ENCODE measurements around the gene MMP2.

The MMP2 gene

GRCh38 chr16:55469821-55470532 lies 9.0 kb upstream of the MMP2 start:
- DNase-seq: no peak

DNA sequence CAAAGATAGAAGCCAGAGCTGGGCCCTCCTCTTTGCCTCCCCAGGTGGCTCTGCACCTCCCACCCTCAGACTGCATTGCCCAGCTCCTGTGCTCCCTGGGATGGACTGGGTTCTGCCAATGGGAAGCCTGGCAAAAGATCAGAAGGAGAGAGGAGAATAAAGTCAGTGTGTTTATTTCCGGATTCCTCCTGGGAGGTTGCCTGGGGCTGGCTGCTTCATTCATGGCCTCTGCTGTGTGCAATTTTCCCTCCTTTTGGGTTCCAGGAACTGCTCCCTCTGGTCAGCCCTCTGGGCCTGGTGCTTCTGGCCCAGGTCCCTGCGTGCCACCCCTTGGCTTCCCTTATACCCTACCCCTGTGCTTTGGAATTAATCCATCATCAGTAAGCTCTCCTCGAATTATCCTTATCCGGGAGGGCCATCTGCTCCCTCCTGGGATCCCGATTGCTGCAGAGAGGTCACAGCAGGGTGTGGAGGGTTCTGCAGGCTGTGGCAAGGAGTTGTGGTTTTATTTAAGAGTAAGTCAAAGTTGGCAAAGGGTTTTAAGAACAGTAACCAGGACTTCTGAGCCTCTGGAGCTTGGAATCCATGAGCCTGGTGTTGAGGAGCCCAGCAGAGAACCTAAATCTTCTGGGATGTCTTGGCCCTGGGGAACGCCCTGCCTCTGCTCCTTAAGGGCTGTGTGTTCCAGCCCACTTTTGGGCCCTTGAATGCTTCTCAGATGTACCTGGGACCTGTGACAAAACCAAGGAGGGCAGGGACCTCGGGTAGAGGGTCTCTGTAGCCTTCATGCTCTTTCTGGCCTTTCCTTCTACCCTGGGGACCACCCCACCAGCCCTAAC lies 8.2 kb upstream of the MMP2 start:
- no peak for DNase-seq

- DNase-seq: peak; percentile 37
These were observed 7.4 kb upstream of the MMP2 start for GRCh38 chr16:55471448-55472097.

GRCh38 chr16:55473587-55473986 lies 5.4 kb upstream of the MMP2 start:
- DNase-seq: no peak

DNA sequence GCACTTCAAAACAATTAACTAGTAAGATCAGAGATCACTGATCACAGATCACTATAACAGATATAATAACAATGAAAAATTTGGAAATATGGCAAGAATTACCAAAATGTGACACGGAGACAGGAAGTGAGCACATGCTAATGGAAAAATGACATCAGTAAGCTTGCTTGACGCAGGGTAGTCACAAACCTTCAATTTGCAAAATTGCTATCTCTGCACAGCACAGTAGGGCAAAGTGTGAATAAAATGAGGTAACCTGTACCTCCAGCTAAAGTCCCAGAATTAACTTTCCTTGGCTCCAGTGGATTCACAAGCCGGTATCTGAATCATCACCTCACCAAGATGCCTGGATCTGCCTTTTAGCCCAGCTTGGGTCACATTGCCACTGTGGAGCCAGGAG lies 4.2 kb upstream of the MMP2 start:
- DNase-seq: no peak

DNA sequence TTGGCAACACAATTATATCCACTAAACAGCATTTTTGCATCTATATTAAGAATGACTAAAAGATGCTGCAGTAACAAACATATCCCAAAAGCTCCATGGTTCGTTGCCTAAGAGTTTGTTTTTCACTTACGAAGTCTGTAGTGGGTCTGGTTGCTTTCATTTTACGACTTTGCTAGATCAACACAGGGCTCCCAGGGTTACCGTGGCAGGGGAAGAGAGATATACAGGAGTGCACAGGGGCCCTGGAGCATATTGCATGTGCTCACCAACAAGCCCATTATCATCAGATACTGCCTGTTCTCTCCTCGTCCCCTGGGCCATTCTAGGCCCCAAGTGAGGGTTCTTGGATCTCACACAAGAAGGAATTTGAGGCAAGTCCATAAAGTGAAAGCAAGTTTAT lies 3.1 kb upstream of the MMP2 start:
- no peak for DNase-seq

DNA sequence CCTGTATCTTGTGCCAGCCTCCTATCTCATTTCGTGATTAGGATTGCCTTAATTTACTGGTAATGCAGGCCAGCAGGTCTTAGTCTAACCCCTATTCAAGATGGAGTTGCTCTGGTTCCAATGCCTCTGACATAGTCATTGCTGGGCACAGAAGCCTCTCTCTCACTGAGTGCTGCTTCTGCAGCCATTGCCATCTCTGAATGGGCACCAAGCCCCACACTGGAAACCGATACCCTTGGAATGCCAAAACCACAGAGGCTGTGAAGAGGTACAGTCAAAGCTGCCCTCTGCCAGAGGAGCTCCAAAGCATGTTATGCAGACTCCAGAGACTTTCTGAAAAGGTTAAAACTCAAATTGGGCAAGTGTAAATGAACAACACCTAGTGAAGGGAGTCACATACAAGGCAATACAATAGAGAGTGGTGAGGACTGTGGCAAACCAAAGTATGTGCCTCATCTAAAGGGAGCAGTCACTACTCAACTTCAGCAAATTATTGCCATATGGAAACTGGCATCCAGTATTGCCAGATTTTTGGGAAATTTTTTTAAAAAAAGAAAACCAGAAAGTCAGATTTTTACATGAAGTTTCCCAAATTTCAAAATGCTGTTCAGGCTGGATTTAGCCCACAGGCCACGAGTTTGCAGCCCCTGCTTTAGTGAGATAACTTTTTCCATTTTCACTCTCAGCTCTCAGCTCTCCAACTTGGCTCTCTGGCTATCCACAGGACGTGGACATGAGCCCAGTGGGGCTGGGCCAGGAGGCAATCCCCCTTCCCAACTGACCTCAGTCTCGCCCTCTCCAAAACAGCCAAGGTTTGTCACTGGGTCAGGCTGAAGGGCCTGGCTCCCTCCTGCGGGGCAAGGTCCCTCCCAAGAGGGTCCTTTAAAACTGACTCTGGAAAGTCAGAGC lies 2.1 kb upstream of the MMP2 start:
- DNase-seq: no peak

GRCh38 chr16:55477736-55478135 lies 1.3 kb upstream of the MMP2 start:
- DNase-seq: no peak

DNA sequence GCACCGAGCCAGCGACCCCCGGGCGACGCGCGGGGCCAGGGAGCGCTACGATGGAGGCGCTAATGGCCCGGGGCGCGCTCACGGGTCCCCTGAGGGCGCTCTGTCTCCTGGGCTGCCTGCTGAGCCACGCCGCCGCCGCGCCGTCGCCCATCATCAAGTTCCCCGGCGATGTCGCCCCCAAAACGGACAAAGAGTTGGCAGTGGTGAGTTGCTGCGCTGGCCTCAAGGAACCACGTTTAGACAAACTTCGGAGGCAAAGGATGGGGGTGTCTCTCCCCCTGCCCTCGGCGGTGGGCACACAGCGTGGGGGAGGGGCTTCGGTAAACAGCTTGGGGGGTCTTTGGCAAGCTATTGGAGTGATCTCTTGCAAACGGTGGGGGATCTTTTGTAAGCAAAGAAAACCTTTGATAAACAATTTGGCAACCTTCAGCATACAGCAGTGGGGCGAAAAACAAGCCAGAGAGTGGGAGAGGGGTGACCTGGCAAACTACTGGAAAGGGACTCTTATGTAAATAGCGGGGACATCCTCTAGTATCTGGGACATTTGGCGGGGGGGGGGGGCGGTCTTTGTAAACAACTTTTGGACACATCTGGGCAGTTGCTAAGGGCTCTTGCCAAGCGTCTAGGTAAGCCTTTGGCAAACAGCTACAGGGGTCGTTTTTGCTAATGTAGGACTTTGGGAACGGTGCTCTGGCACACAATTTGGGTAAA lies 587 bp downstream of the MMP2 start:
- DNase-seq: no peak

DNA sequence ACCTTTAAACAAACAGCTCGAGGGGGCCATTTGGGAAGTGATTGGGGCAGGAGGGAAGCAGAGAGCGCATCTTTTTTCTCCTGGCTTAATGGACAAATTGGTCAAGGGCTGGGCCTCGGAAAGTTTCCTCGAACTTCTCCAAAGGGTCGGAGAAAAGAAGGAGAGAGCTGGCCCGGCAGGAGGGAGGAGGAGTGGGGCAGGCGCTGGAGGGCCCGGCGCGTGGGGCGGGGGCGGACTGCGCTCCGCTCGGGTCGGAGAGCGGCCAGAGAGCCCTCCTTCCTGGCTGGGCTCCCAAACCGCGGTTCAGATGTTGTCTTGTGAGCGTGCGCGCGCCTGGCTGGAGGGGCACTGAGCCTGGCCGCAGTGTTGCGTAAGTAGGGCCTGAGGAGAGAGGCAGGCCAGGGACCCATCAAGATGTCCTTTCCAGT lies 1.2 kb downstream of the MMP2 start:
- DNase-seq: no peak

GRCh38 chr16:55481023-55481422 lies 2.0 kb downstream of the MMP2 start:
- no peak for DNase-seq

- no peak for DNase-seq
These were observed 3.1 kb downstream of the MMP2 start for GRCh38 chr16:55482056-55482455.

DNA sequence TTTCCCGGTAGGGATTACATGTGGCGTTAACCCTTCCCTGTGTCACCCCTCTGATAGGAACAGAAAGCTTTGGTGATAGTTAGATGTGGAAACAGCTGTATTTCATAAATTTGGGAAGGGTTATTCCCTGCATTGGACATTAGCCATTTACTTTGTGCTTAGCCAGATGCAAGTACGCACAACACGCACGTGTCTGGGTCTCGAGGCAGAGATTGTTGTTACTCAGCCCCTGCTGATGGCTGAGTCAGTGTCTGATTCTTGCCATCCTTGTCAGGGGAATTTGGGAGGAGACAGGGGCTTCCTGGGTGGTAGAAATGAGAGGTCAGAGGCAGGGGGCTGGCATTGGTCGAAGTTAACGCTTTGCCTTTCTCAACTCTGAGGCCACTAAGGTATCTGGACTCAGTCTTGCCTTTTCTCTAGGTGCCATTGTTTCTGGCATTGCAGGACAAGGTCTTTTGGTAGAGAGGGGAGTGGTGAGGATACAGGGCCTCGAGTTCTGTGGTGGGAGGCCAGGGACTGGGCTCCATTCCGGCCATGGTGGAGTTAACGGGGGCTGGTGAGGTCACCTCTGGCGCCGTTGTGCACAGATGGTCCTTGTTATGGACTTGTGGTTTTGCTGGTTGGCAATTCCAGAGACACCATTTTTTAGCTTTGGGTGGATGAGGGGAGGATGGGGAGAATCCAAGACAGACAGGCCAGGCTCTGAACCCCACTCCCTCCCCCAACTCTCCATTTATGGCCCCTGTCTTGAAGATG lies 8.2 kb downstream of the MMP2 start:
- DNase-seq: no peak

DNA sequence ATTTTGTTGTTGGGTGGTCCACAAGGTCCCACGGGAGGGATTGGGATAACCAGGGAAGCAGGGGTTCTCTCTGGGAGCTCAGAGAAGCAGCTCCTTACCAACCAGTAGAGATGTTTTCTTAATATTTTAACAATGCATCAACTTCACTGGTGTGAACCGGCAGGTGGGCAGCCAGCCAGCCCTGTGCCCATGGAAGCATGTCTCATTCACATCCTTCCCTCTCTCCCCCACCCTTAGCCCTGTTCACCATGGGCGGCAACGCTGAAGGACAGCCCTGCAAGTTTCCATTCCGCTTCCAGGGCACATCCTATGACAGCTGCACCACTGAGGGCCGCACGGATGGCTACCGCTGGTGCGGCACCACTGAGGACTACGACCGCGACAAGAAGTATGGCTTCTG lies 9.3 kb downstream of the MMP2 start:
- DNase-seq: no peak

DNA sequence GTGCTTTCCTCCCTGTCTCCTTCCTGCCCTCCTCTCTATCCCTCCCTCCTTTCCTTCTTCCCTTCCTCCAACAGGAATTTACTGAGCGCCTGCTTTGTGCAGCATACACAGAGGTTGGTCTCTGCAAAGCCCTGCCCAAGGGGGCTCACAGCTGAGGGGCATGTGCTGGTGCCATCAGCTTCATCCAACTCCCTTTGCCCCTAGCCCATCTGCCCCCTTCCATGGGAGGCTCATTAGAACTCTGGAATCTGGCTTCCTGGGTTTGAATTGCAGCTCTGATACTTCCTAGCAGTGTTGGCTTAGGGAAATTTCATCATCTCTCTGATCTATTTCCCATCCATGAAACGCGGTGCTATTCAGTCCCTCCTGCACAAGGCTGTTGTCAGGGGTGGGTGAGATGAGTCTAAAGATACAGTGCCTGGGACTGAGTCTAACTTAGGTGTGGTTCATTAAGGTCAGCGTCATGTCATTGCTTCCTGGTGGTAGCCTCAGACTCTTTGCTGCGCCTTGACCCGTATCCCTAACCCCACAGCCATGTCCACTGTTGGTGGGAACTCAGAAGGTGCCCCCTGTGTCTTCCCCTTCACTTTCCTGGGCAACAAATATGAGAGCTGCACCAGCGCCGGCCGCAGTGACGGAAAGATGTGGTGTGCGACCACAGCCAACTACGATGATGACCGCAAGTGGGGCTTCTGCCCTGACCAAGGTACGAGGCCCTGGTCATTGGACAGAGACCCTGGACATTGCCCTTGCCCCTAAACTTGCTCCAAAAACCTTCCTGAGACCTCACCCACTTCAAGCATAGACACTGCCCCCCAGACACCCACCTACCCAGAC lies 10.3 kb downstream of the MMP2 start:
- no peak for DNase-seq

DNA sequence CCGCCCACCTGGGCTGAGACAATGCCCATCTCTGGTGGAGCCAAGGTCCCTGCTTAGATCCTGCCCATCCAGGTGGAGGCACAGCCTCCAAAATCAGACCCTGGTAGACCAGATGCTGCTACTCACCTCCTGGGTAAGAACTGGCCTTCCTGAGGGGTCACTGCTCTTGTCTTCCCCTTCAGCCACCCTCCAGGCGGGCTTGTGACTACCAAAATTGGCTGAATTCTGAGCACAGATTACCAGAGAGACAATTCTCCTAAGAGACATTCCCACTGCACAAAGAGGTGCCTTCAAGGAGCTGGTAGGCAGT lies 10.9 kb downstream of the MMP2 start:
- no peak for DNase-seq

DNA sequence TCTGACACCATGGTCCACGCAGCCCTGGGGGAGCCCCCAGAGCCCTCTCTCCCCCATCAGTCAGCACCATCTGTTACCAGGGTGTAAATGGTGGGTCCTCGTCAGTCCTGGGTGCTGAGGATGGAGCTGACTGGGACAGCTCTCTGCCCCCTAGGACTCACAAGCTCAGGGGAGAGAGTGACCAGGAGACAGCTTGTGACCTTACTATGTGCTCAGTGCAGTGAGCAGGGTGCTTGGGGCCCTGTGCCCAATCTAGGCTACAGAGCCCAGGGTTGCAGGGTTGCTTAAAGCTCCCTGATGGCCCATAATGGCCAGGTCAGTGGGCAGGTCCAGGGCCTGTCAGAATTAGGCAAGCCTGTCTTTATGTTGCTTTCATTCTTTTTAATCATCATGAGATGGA lies 11.3 kb downstream of the MMP2 start:
- no peak for DNase-seq

GRCh38 chr16:55491691-55492090 lies 12.7 kb downstream of the MMP2 start:
- no peak for DNase-seq

- DNase-seq: no peak
These were observed 13.9 kb downstream of the MMP2 start for GRCh38 chr16:55492756-55493380.

- no peak for DNase-seq
These were observed 16.0 kb downstream of the MMP2 start for GRCh38 chr16:55494994-55495421.

Data from stimulated activated CD4-positive, alpha-beta T cell treated with anti-CD3 and anti-CD28 coated beads, Interleukin-15, amount 100 ng/mL, for 24 hours (primary cell).